Endothelial cell of hepatic sinusoid (primary cell): ENCODE measurements around the gene MAPKBP1.

Experiments
- in situ Hi-C: cut with HindIII; loops from 2 replicates; pipeline ENCODE4 v1.10.0; 2017; ENCODE audit warnings: low sequenced_read_pairs

The MAPKBP1 gene

DNA sequence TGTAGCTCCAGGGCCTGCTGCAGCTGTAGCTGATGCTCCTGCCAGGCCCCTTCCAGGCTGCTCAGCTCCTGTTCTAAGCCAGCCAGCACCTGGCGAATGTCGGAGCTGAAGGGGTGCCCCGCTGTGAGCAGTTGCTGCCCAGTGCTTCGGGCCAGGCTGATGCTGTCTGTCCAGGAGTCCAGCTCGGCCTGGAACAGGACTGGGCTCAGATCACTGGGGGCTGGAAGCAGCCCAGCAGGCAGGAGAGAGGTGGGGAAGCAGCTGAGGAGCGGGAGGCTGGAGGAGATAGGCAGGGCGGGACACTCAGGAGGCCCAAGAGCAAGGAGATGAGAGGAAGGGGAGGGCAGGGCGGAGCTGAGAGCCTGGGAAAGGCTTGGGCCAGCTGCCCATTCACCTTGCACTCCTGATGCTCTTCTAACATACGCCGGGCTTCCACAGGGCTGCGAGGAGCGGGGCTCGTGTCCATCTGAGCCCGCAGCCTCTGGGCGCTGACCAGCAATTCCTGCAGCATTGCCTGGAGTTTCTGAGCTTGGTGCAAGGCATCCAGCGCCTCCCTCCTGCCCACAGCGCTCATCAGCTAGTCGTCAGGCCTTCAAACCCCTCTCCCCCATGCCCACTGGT, 87.6 kb downstream of the MAPKBP1 start:
- in situ Hi-C loops, result no loop called here

GRCh38 chr15:41862515-41863116, 88.3 kb downstream of the MAPKBP1 start:
- in situ Hi-C loops, result no loop called here

GRCh38 chr15:41865490-41866055, 91.3 kb downstream of the MAPKBP1 start:
- in situ Hi-C loops, result no loop called here

- in situ Hi-C loops, result no loop called here
These were observed 92.0 kb downstream of the MAPKBP1 start for GRCh38 chr15:41866263-41866703.

DNA sequence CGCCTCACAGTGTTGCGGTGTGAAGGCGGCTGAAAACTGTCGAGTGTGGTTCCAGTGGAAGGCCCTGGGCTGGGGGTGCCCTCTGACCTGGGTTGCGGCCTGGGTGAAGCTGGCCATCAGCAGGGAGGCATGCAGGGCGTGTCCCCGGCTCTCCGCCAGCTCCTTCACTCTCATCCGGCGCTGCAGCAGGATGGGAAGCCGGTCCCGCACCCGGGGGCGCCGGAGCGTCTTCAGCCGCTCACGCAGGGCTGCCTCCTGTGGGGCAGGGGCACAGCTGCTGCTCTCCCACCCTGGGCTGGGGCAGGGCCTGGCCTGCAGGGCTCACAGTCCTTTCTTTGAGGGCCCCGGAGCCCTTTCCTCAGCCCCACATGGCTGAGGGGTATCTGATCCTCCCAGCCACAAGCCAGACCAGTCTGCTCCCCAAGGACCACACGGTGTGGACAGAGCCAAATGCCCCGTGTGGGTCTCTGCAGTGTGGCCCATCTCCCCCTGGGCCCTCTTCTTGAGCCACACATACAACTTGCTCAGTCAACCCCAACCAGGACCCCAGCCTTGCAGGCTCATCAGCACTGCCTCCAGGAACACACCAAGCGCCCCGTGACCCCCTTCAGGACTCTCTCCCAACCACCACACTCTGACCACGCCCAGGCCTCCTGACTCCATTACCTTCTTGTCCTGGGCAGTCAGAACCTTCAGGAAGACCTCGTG, 92.7 kb downstream of the MAPKBP1 start:
- in situ Hi-C loops, result no loop called here

DNA sequence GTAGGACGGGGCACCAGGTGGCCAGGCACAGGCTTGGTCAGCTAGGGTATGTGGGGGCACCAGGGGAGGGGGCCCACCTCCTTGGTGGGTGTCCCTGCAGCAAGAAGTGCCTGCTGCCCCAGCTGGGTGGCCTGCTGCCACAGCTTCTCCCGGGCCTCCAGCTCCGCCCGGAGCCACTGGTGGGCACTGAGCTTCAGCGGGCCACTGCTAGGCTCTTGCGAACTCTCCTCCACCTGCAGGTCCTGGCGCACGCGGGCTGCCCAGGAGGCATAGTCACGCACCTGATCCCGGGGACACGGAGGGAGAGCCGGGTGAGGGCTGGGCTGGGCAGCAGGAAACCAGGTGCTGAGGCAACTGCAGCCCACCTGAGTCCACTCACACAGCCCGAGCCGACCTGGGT, 94.0 kb downstream of the MAPKBP1 start:
- in situ Hi-C loops, result no loop called here

DNA sequence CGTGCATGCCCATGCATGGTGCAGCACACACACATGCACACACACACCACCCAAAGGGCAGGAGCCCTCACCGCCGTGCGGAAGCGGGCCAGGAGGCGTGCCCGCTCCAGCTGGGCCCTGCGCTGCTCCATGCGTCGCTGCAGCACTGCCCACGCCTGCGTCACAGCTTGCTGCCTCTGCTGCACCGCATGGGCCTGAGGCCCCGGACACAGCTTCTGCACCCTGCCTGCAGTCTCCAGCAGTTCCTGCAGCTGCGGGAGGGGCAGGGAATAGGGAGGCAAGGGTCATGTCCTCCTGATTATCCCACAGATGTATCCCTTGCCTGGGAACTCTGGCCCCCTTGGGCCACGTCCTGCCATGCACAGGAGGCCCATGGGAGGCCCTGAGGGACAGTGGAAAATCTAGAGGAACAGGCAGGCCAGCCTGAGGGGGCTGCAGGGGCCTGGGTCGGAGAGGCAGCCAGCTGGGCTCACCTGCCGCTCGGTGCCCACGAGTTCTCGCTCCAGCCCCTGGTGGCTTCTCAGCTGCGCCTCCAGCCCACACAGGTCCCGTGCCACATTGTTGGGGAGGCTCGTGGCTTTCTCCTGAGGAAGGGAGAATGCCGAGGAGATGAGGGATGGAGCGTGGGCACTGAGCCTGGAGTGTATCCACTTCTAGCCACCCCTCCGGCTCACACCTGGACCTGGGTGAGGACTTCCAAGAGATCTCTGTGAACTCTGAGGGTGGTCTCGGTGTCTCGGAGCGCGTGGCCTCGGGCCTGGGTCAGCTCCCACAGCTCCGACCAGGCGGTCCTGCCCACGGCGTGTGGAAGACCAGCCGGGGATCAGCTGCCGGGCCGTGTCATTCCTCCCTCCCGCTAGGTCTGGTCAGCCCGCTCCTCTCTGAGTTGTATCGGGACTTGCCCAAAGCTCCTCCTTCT, 95.7 kb downstream of the MAPKBP1 start:
- in situ Hi-C loops, result no loop called here

DNA sequence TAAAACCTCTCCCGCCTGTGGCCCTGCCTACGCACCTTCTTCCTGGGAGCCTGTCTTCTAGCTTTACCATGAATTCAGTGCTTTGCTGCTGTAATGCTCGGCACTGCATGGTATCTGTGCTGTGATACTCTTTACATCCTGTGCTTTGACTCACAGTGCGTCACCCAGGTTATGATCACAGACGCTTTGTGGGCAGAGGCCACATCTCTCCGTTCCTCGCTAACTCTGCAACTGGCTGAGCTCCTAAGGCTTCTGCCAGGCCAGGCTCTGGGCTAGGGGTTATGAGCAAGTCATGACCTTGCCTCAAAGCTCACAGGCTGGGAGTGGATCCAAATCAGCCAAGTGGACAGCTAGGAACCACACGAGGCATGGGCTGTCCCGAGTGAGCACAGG, 96.4 kb downstream of the MAPKBP1 start:
- in situ Hi-C loops, result no loop called here

- in situ Hi-C loops, result no loop called here
These were observed 97.1 kb downstream of the MAPKBP1 start for GRCh38 chr15:41871175-41871905.

- in situ Hi-C loops, result no loop called here
These were observed 98.0 kb downstream of the MAPKBP1 start for GRCh38 chr15:41872166-41872747.

DNA sequence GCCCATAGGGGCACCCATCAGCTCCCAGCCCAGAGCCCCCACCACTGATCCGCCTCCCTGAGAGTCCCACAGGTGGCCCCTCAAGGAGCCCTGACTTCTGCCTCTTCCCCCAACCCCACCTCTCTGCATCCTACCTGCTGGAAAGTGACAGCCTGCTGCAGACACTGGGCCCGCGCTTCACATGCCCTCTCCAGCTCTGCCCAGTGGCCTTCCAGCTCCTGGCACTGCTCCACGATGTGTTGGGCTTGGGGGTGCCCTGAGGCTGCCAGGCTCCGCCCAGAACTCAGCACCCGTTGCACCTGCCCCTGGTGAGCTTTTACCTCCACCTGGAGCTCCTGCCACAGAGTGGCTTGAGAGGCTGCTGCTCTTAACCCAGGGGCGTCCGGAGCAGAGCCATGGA, 99.4 kb downstream of the MAPKBP1 start:
- in situ Hi-C loops, result no loop called here

DNA sequence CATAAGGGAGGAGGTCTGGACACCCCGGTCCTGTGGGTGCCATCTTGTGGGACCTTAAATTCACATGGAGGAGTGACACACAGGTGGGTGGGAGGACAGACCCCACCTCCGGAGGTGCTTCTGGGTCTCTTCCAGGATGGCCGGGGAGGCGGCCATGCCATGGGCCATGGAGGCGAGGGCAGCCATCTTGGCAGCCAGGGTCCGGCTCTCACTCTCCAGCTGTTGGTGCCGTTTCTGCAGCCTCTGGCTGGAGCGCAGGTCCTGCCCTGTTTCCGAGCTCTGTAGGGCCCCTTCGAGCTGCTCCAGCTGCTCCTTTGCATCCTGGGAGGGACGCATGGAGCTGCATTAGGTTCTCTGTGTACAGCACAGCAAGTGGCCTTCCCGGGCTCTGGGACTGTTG, 100.5 kb downstream of the MAPKBP1 start:
- in situ Hi-C loops, result loop anchor here (5.0 kb wide), 1 partner anchor 62 kb away; no protein-coding TSS in a partner anchor

GRCh38 chr15:41876007-41876406, 101.7 kb downstream of the MAPKBP1 start:
- in situ Hi-C loops, result loop anchor here (5.0 kb wide), 1 partner anchor 64 kb away; no protein-coding TSS in a partner anchor

- in situ Hi-C loops, result loop anchor here (5.0 kb wide), 1 partner anchor 64 kb away; no protein-coding TSS in a partner anchor
These were observed 102.4 kb downstream of the MAPKBP1 start for GRCh38 chr15:41876689-41877088.
